HCT116 (cell line): ENCODE measurements around the gene CRACR2A. TPM values are rescaled to one million over a fixed set of nuclear protein-coding genes. Genes with fewer than 3 reads are reported as not detected.

ENCODE experiments used
- ATAC-seq: fragments of 200-7000 bp; cut with Tn5 transposase; 2 replicates; pipeline ENCODE4 v1.9.1; 2020; ENCODE audit warnings: mild to moderate bottlenecking, moderate library complexity
- BruUV-seq: library from RNA; stranded (reverse); fragments of 400-500 nt; replicated peaks from 2 replicates; lab custom pipeline; 2021; lab: Mats Ljungman, UMichigan
- CTCF ChIA-PET: fragments of 300-600 bp; sonication (Branson Sonifier 250); formaldehyde crosslinking; loops from one replicate; lab custom pipeline; 2021; ENCODE audit warnings: antibody characterized with exemption; lab: Charles Lee
- POLR2A ChIA-PET: fragments of 300-600, 350-600 bp; sonication (Branson Sonifier 250); formaldehyde crosslinking; loops from one replicate; lab custom pipeline; 2021; ENCODE audit warnings: antibody characterized with exemption; lab: Charles Lee
- RAD21 ChIA-PET, 2 experiments: fragments of 300-600 bp; sonication (Branson Sonifier 250); formaldehyde crosslinking; loops; one replicate each; lab custom pipeline; 2023; ENCODE audit warnings: low total read pairs in 2 of 2; ENCODE audit not compliant: uncharacterized antibody in 2 of 2, unreplicated experiment in 2 of 2, low non-redundant PET in 1 of 2; lab: Charles Lee
- DNase-seq: peaks from one replicate; pipeline ENCODE4 v3.0.0-alpha.2; 2010; ENCODE audit warnings: low read depth, low spot score
- H2AFZ ChIP-seq: fragments of 200-600 bp; shearing (Covaris generic), sonication (generic); 2 replicates; pipeline ENCODE4 v1.6.1; 2017; ENCODE audit warnings: low read depth, mixed run types, mixed read lengths, antibody characterized with exemption, low read length; ENCODE audit not compliant: poor library complexity, severe bottlenecking
- H3K27ac ChIP-seq: 2 replicates; pipeline ENCODE4 v1.5.1; 2012; ENCODE audit warnings: low read depth, low read length
- H3K27me3 ChIP-seq: fragments of 200-600 bp; sonication (generic); 2 replicates; pipeline ENCODE4 v1.6.1; 2016; ENCODE audit warnings: mixed run types, low read length, mixed read lengths; ENCODE audit not compliant: insufficient read depth
- H3K36me3 ChIP-seq, 2 experiments: fragments of 200-500 bp in 1 of 2; fragments of 200-600 bp in 1 of 2; sonication (Bioruptor generic) in 1 of 2; sonication (generic) in 1 of 2; 2 replicates each; pipeline versions ENCODE4 v1.5.1 to v1.6.1; 2014 to 2016; ENCODE audit warnings: low read length in 2 of 2, inconsistent platforms in 1 of 2, mixed read lengths in 1 of 2, mixed run types in 1 of 2; ENCODE audit not compliant: insufficient read depth in 2 of 2, control insufficient read depth in 1 of 2
- H3K4me1 ChIP-seq, 2 experiments: fragments of 200-600 bp in 1 of 2; sonication (generic) in 1 of 2; 2 replicates each; pipeline versions ENCODE4 v1.5.1 to v1.6.1; 2012 to 2017; ENCODE audit warnings: low read length in 2 of 2, inconsistent platforms in 1 of 2, mild to moderate bottlenecking in 1 of 2, mixed read lengths in 1 of 2, mixed run types in 1 of 2, moderate library complexity in 1 of 2; ENCODE audit not compliant: insufficient read depth in 2 of 2, control insufficient read depth in 1 of 2
- H3K4me2 ChIP-seq: fragments of 200-600 bp; sonication (generic); 2 replicates; pipeline ENCODE4 v1.6.1; 2017; ENCODE audit warnings: mixed run types, low read length, mixed read lengths
- H3K4me3 ChIP-seq, 2 experiments: fragments of 200-600 bp in 1 of 2; sonication (generic) in 1 of 2; replicated peaks in 1 of 2; 2 replicates each; pipeline ENCODE4 v1.5.1; 2011 to 2016; ENCODE audit warnings: low read length in 2 of 2, control low read depth in 1 of 2, low read depth in 1 of 2, mild to moderate bottlenecking in 1 of 2, mixed read lengths in 1 of 2, mixed run types in 1 of 2
- H3K79me2 ChIP-seq: fragments of 200-600 bp; sonication (generic); 2 replicates; pipeline ENCODE4 v1.6.1; 2017; ENCODE audit warnings: mild to moderate bottlenecking, mixed run types, low read length, moderate library complexity, mixed read lengths; ENCODE audit not compliant: insufficient read depth
- H3K9ac ChIP-seq: fragments of 200-600 bp; sonication (generic); 2 replicates; pipeline ENCODE4 v1.6.1; 2016; ENCODE audit warnings: low read length, mixed read lengths
- H3K9me2 ChIP-seq: fragments of 200-600 bp; sonication (generic), shearing (Covaris generic); 2 replicates; pipeline ENCODE4 v1.6.1; 2017; ENCODE audit warnings: mixed run types, mild to moderate bottlenecking, moderate library complexity; ENCODE audit not compliant: insufficient read depth
- H3K9me3 ChIP-seq, 2 experiments: fragments of 200-500 bp in 1 of 2; fragments of 200-600 bp in 1 of 2; sonication (Bioruptor generic) in 1 of 2; sonication (generic) in 1 of 2; 2 replicates each; pipeline ENCODE4 v1.6.1; 2014 to 2017; ENCODE audit warnings: low read length in 2 of 2, mixed read lengths in 2 of 2, inconsistent platforms in 1 of 2, low read depth in 1 of 2, mild to moderate bottlenecking in 1 of 2, mixed run types in 1 of 2, moderate library complexity in 1 of 2; ENCODE audit not compliant: control insufficient read depth in 1 of 2, insufficient read depth in 1 of 2
- H4K20me1 ChIP-seq: fragments of 200-600 bp; sonication (generic), shearing (Covaris generic); 2 replicates; pipeline ENCODE4 v1.6.1; 2017; ENCODE audit warnings: mixed run types, mild to moderate bottlenecking, moderate library complexity; ENCODE audit not compliant: insufficient read depth
- CBX3 ChIP-seq: IDR thresholded peaks from 2 replicates; pipeline ENCODE4 v1.6.1; 2012; ENCODE audit warnings: low read depth
- EZH2 ChIP-seq: fragments of 200-600 bp; sonication (generic); IDR thresholded peaks from 2 replicates; pipeline ENCODE4 v1.6.1; 2017; ENCODE audit warnings: antibody characterized with exemption, mixed run types
- EZH2phosphoT487 ChIP-seq: fragments of 200-600 bp; IDR thresholded peaks from 2 replicates; pipeline ENCODE4 v1.6.1; 2018; ENCODE audit warnings: antibody characterized with exemption, borderline replicate concordance
- FOSL1 ChIP-seq: IDR thresholded peaks from 2 replicates; pipeline ENCODE4 v1.6.1; 2012; ENCODE audit warnings: low read depth
- JUND ChIP-seq: IDR thresholded peaks from 2 replicates; pipeline ENCODE4 v1.6.1; 2012
- POLR2A ChIP-seq: IDR thresholded peaks from 2 replicates; pipeline ENCODE4 v1.7.0; 2011; ENCODE audit warnings: borderline replicate concordance; ENCODE audit not compliant: insufficient read depth, insufficient read length; ENCODE audit errors: extremely low read depth
- RAD21 ChIP-seq: IDR thresholded peaks from 2 replicates; pipeline ENCODE4 v1.6.1; 2012; ENCODE audit warnings: low read depth, mild to moderate bottlenecking
- SRF ChIP-seq: IDR thresholded peaks from 2 replicates; pipeline ENCODE4 v1.6.1; 2012; ENCODE audit warnings: low read depth
- YY1 ChIP-seq: IDR thresholded peaks from 2 replicates; pipeline ENCODE4 v1.6.1; 2011; ENCODE audit warnings: low read length, low read depth, moderate library complexity, mild to moderate bottlenecking; ENCODE audit not compliant: insufficient replicate concordance; ENCODE audit errors: extremely low read depth
- ZBTB33 ChIP-seq: IDR thresholded peaks from 2 replicates; pipeline ENCODE4 v1.6.1; 2011; ENCODE audit warnings: mild to moderate bottlenecking, low read length, moderate library complexity; ENCODE audit not compliant: insufficient replicate concordance; ENCODE audit errors: extremely low read depth
- intact Hi-C: fragments of 100-400 bp; cut with micrococcal nuclease; formaldehyde crosslinking; loops from 2 replicates; pipeline ENCODE4 v1.10.0; 2022
- total RNA-seq: library from RNA; stranded (reverse); gene quantifications from one replicate; pipeline ENCODE4 v1.2.1, GENCODE V29; 2021; ENCODE audit not compliant: unreplicated experiment
- TF ChIP-seq, protein P1 (sequence below): IDR thresholded peaks from 2 replicates; pipeline ENCODE4 v1.6.1; 2012; ENCODE audit warnings: low read depth
- TF ChIP-seq, protein P2 (sequence below): IDR thresholded peaks from 2 replicates; pipeline ENCODE4 v1.6.1; 2012

Gene CRACR2A
- total RNA-seq, 1 experiment from 2014 or later = 18.4 TPM

GRCh38 chr12:3634348-3634747 is 118.6 kb downstream of the CRACR2A start:
- ChIA-PET RAD21 (no interaction called here), POLR2A (no interaction called here), CTCF (no interaction called here)
- Histone ChIP-seq H3K4me2 (no peak overlapping the region), H3K27me3 (no peaks in the 10 kb centered on the region), H3K79me2 (no peaks in the 10 kb centered on the region), H3K9me2 (no peaks in the 10 kb centered on the region), H3K36me3 (no peaks in the 10 kb centered on the region), H3K4me3 (no peak overlapping the region), H4K20me1 (no peaks in the 10 kb centered on the region), H2AFZ (no peak overlapping the region), H3K4me1 (no peaks in the 10 kb centered on the region), H3K27ac (no peak overlapping the region), H3K9ac (no peak overlapping the region), H3K9me3 (no peaks in the 10 kb centered on the region)
- intact Hi-C loops = no loop called here
- DNase-seq (no peak), ATAC-seq (no peak)
- BruUV-seq = no TSS peak
- TF ChIP-seq EZH2phosphoT487 (no peak), CBX3 (no peak), FOSL1 (no peak), SRF (no peak), EZH2 (no peak), ZBTB33 (no peak), JUND (no peak), POLR2A (no peak), RAD21 (no peak), YY1 (no peak)
- TF ChIP-seq, protein P1, sequence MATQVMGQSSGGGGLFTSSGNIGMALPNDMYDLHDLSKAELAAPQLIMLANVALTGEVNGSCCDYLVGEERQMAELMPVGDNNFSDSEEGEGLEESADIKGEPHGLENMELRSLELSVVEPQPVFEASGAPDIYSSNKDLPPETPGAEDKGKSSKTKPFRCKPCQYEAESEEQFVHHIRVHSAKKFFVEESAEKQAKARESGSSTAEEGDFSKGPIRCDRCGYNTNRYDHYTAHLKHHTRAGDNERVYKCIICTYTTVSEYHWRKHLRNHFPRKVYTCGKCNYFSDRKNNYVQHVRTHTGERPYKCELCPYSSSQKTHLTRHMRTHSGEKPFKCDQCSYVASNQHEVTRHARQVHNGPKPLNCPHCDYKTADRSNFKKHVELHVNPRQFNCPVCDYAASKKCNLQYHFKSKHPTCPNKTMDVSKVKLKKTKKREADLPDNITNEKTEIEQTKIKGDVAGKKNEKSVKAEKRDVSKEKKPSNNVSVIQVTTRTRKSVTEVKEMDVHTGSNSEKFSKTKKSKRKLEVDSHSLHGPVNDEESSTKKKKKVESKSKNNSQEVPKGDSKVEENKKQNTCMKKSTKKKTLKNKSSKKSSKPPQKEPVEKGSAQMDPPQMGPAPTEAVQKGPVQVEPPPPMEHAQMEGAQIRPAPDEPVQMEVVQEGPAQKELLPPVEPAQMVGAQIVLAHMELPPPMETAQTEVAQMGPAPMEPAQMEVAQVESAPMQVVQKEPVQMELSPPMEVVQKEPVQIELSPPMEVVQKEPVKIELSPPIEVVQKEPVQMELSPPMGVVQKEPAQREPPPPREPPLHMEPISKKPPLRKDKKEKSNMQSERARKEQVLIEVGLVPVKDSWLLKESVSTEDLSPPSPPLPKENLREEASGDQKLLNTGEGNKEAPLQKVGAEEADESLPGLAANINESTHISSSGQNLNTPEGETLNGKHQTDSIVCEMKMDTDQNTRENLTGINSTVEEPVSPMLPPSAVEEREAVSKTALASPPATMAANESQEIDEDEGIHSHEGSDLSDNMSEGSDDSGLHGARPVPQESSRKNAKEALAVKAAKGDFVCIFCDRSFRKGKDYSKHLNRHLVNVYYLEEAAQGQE = no peak
- TF ChIP-seq, protein P2, sequence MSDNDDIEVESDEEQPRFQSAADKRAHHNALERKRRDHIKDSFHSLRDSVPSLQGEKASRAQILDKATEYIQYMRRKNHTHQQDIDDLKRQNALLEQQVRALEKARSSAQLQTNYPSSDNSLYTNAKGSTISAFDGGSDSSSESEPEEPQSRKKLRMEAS = no peak
